Smooth muscle cell (in vitro differentiated cells): Measurements from ENCODE around the gene GTPBP10. TPM values are rescaled to one million over a fixed set of nuclear protein-coding genes. Genes with fewer than 3 reads are reported as not detected.

Source experiments
- DNase-seq: peaks from one replicate; lab custom pipeline; 2025; ENCODE audit not compliant: unreplicated experiment; lab: John Stamatoyannopoulos, UW
- H2AFZ ChIP-seq: fragments of 200-600 bp; sonication (generic); 2 replicates; pipeline ENCODE4 v1.6.0; 2016; ENCODE audit warnings: antibody characterized with exemption, low read depth, mild to moderate bottlenecking
- H3F3A ChIP-seq: fragments of 200-600 bp; sonication (generic); 2 replicates; pipeline ENCODE4 v1.6.0; 2017; ENCODE audit warnings: antibody characterized with exemption, low read depth
- H3K27ac ChIP-seq: fragments of 200-600 bp; sonication (generic); 2 replicates; pipeline ENCODE4 v1.5.1; 2016; ENCODE audit warnings: low read depth, mild to moderate bottlenecking
- H3K27me3 ChIP-seq: fragments of 200-600 bp; sonication (generic); 2 replicates; pipeline ENCODE4 v1.6.1; 2016; ENCODE audit warnings: low read depth, mild to moderate bottlenecking
- H3K36me3 ChIP-seq: fragments of 200-600 bp; sonication (generic); 2 replicates; pipeline ENCODE4 v1.5.1; 2016; ENCODE audit warnings: low read depth
- H3K4me1 ChIP-seq: fragments of 200-600 bp; sonication (generic); 2 replicates; pipeline ENCODE4 v1.5.1; 2016; ENCODE audit warnings: low read depth
- H3K4me2 ChIP-seq: fragments of 200-600 bp; sonication (generic); 2 replicates; pipeline ENCODE4 v1.6.0; 2016; ENCODE audit warnings: mild to moderate bottlenecking
- H3K4me3 ChIP-seq: fragments of 200-600 bp; sonication (generic); 2 replicates; pipeline ENCODE4 v1.5.1; 2016; ENCODE audit warnings: mild to moderate bottlenecking
- H3K79me2 ChIP-seq: fragments of 200-600 bp; sonication (generic); 2 replicates; pipeline ENCODE4 v1.6.0; 2016; ENCODE audit warnings: low read depth, mild to moderate bottlenecking
- H3K9ac ChIP-seq: fragments of 200-600 bp; sonication (generic); 2 replicates; pipeline ENCODE4 v1.6.0; 2016; ENCODE audit warnings: low read depth
- H3K9me3 ChIP-seq: fragments of 200-600 bp; sonication (generic); replicated peaks from 2 replicates; pipeline ENCODE4 v1.5.1; 2016; ENCODE audit warnings: low read depth
- H4K20me1 ChIP-seq: fragments of 200-600 bp; sonication (generic); 2 replicates; pipeline ENCODE4 v1.6.0; 2016; ENCODE audit warnings: low read depth
- CTCF ChIP-seq: fragments of 200-600 bp; sonication (generic); IDR thresholded peaks from 2 replicates; pipeline ENCODE4 v1.5.1; 2017; ENCODE audit warnings: borderline replicate concordance, mild to moderate bottlenecking, antibody characterized with exemption; ENCODE audit not compliant: insufficient read depth, poor library complexity, severe bottlenecking
- WGBS: methylation state at CpG from one replicate; pipeline ENCODE4 v1.1.7; 2016; ENCODE audit warnings: low lambda C conversion rate; 5-methylcytosine and 5-hydroxymethylcytosine counted together
- polyA plus RNA-seq: library from polyadenylated mRNA; unstranded; fragments of >200 nt; fragmentation: Nextera tagmentation; extraction: Ambion mirVana; gene quantifications from 2 replicates; pipeline ENCODE4 v1.2.1, GENCODE V29; 2016
- total RNA-seq: library from RNA; depleted of rRNA; stranded (reverse); fragments of >200 nt; gene quantifications from 2 replicates; pipeline ENCODE4 v1.2.3, GENCODE V29; 2014

The GTPBP10 gene
- total and polyA plus RNA-seq, 2 experiments from 2014 or later: 13.5 to 19.4 TPM

- Histone ChIP-seq H3K79me2 (peaks cover 52% of the 10 kb centered on the region), H2AFZ (no peak overlapping the region)
Measured at GRCh38 chr7:90351987-90352386, 5.5 kb downstream of the GTPBP10 start.

GRCh38 chr7:90383422-90383821 lies 36.9 kb downstream of the GTPBP10 start:
- TF ChIP-seq CTCF: no peak
- Histone ChIP-seq H3K27me3 (no peaks in the 10 kb centered on the region), H2AFZ (no peak overlapping the region), H3K27ac (peak overlapping the region; percentile 58), H3K9ac (no peak overlapping the region), H3K4me1 (no peaks in the 10 kb centered on the region), H3K9me3 (no peaks in the 10 kb centered on the region), H4K20me1 (no peaks in the 10 kb centered on the region), H3K79me2 (no peaks in the 10 kb centered on the region), H3K4me2 (no peak overlapping the region), H3K4me3 (no peak overlapping the region), H3F3A (no peaks in the 10 kb centered on the region), H3K36me3 (peaks cover 42% of the 10 kb centered on the region)
- no peak for DNase-seq
- WGBS: 92% methylated on average over 1 of the region's 1 CpG

More at GRCh38 chr7:90351987-90352386, 5.5 kb downstream of the GTPBP10 start:
- Histone ChIP-seq H4K20me1 (peaks cover 8% of the 10 kb centered on the region), H3F3A (no peaks in the 10 kb centered on the region), H3K36me3 (peaks cover 10% of the 10 kb centered on the region), H3K4me2 (no peak overlapping the region), H3K27me3 (no peaks in the 10 kb centered on the region), H3K4me3 (no peak overlapping the region), H3K9me3 (peaks cover 5% of the 10 kb centered on the region), H3K9ac (no peak overlapping the region), H3K27ac (no peak overlapping the region), H3K4me1 (peaks cover 6% of the 10 kb centered on the region)
- no peak for DNase-seq
- no peak for TF ChIP-seq CTCF

- Histone ChIP-seq H3K27me3 (no peaks in the 10 kb centered on the region), H3K4me2 (no peak overlapping the region), H3K36me3 (peaks cover 42% of the 10 kb centered on the region), H3F3A (no peaks in the 10 kb centered on the region), H3K4me1 (no peaks in the 10 kb centered on the region), H3K27ac (peak overlapping the region; percentile 58), H3K9me3 (no peaks in the 10 kb centered on the region), H3K9ac (no peak overlapping the region), H4K20me1 (no peaks in the 10 kb centered on the region), H2AFZ (no peak overlapping the region), H3K79me2 (no peaks in the 10 kb centered on the region), H3K4me3 (no peak overlapping the region)
- DNase-seq: no peak
- WGBS: 95% methylated on average over 3 of the region's 3 CpGs
- TF ChIP-seq CTCF: no peak
Measured at GRCh38 chr7:90383861-90384260, 37.3 kb downstream of the GTPBP10 start.

GRCh38 chr7:90384433-90384832 lies 37.9 kb downstream of the GTPBP10 start:
- no peak for TF ChIP-seq CTCF
- DNase-seq: no peak
- Histone ChIP-seq H4K20me1 (no peaks in the 10 kb centered on the region), H3K27ac (no peak overlapping the region), H3K36me3 (peaks cover 41% of the 10 kb centered on the region), H3K4me3 (no peak overlapping the region), H3K27me3 (no peaks in the 10 kb centered on the region), H2AFZ (no peak overlapping the region), H3K4me2 (no peak overlapping the region), H3K4me1 (no peaks in the 10 kb centered on the region), H3F3A (no peaks in the 10 kb centered on the region), H3K79me2 (no peaks in the 10 kb centered on the region), H3K9ac (no peak overlapping the region), H3K9me3 (no peaks in the 10 kb centered on the region)
